Activated naive CD4-positive, alpha-beta T cell treated with anti-CD3 and anti-CD28 coated beads, Interleukin-2, amount 50 U/mL, for 24 hours (primary cell): ENCODE results near the gene RMND5A.
"Not testable (repeated sequence)": the region's sequence is repeated elsewhere in the genome, so short reads cannot be mapped to it uniquely, and the experiment has no call there.

Source experiments
- H3K27ac Mint-ChIP-seq: one replicate; pipeline ENCODE4 v1.8.0; 2021; ENCODE audit warnings: mild to moderate bottlenecking, mixed read lengths
- H3K27me3 Mint-ChIP-seq: one replicate; pipeline ENCODE4 v1.8.0; 2021; ENCODE audit warnings: mixed read lengths
- H3K36me3 Mint-ChIP-seq: one replicate; pipeline ENCODE4 v1.8.0; 2021; ENCODE audit warnings: mixed read lengths
- H3K4me1 Mint-ChIP-seq: one replicate; pipeline ENCODE4 v1.8.0; 2021; ENCODE audit warnings: mixed read lengths
- H3K4me3 Mint-ChIP-seq: one replicate; pipeline ENCODE4 v1.8.0; 2021; ENCODE audit warnings: mild to moderate bottlenecking, mixed read lengths
- H3K9me3 Mint-ChIP-seq: one replicate; pipeline ENCODE4 v1.8.0; 2021; ENCODE audit warnings: mixed read lengths

Gene RMND5A

GRCh38 chr2:86703704-86704361, 16.3 kb upstream of the RMND5A start:
- Mint-ChIP-seq H3K4me3 (no peak overlapping the region), H3K4me1 (no peaks in the 10 kb centered on the region), H3K27me3 (peaks cover 1% of the 10 kb centered on the region), H3K36me3 (peaks cover 3% of the 10 kb centered on the region), H3K27ac (no peak overlapping the region), H3K9me3 (peaks cover 4% of the 10 kb centered on the region)

- no peak overlapping the region for H3K27ac Mint-ChIP-seq
- H3K36me3 Mint-ChIP-seq = peaks cover 3% of the 10 kb centered on the region
Observed at GRCh38 chr2:86704459-86704971, 15.6 kb upstream of the RMND5A start.

DNA sequence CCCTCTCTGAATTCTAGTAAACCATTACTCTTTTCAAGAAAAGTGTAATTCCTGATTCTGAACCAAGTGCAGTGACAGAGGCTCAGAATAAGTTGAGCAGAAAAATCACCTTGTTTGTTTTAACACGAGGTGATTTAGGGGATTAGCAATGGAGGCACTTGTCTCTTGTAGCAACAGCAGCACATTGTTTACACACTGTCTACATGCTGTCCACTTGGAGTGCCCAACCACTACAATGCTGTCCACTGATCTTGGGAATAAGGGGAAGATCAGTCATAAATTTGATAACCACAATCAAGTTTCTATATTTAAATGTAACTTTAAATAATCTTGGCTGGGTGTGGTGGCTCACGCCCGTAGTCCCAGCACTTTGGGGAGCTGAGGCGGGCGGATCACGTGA, 13.9 kb upstream of the RMND5A start:
- Mint-ChIP-seq H3K27me3 (peaks cover 1% of the 10 kb centered on the region), H3K9me3 (peaks cover 4% of the 10 kb centered on the region)

More at GRCh38 chr2:86704459-86704971, 15.6 kb upstream of the RMND5A start:
- peaks cover 1% of the 10 kb centered on the region for H3K27me3 Mint-ChIP-seq
- H3K4me3 Mint-ChIP-seq = no peak overlapping the region
- no peaks in the 10 kb centered on the region for H3K4me1 Mint-ChIP-seq
- H3K9me3 Mint-ChIP-seq = peaks cover 4% of the 10 kb centered on the region

GRCh38 chr2:86706935-86707334, 13.2 kb upstream of the RMND5A start:
- H3K36me3 Mint-ChIP-seq = peaks cover 6% of the 10 kb centered on the region
- peaks cover 1% of the 10 kb centered on the region for H3K27me3 Mint-ChIP-seq
- H3K4me3 Mint-ChIP-seq = no peak overlapping the region
- H3K4me1 Mint-ChIP-seq = no peaks in the 10 kb centered on the region
- H3K9me3 Mint-ChIP-seq = peaks cover 4% of the 10 kb centered on the region
- H3K27ac Mint-ChIP-seq = no peak overlapping the region

More for the DNA sequence above, 13.9 kb upstream of the RMND5A start:
- Mint-ChIP-seq H3K27ac (no peak overlapping the region), H3K4me1 (no peaks in the 10 kb centered on the region), H3K36me3 (peaks cover 6% of the 10 kb centered on the region), H3K4me3 (no peak overlapping the region)

DNA sequence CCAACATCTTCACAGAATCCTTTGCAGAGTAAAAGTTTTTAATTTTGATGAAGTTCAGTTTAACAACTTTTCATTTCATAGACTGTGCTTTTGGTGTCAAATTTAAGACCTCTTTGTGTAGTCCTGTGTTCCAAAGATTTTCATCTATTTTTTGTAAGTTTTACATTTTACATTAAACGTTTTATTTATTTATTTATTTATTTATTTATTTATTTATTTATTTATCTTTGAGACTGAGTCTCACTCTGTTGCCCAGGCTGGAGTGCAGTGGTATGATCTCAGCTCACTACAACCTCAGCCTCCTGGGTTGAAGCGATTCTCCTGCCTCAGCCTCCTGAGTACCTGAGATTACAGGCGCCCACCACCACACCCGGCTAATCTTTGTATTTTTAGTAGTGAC, 12.0 kb upstream of the RMND5A start:
- not testable (repeated sequence) for H3K4me1 Mint-ChIP-seq, H3K4me3 Mint-ChIP-seq, H3K36me3 Mint-ChIP-seq

DNA sequence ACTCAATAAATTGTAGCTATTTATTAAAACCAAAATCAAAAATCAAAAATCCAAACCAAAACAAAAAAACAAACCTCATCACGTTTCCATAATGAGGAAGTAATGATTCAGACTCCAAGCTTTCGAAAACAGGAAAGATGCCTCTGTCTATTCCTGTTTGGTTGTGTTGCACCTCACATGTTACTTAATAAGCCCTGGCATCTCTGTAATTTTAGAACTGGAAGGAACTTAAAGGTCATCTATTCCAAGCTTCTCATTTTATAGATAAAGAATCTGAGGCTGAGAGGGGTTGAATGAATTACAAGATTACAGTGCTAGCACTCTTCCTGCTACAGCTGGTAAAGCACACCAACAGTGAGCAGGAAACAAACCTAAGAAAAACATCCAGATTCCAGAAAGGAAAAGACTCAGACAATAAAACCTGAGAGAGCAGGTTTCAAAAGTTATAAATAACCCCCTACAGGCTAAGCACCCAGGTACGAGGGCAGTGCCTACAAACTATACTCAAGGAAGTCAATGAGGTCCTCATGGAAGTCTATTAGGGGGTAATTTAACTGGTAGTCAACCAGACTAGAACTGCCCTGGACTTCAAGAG, 5.4 kb upstream of the RMND5A start:
- not testable (repeated sequence) for H3K4me1 Mint-ChIP-seq, H3K9me3 Mint-ChIP-seq, H3K27ac Mint-ChIP-seq

More for the DNA sequence above, 12.0 kb upstream of the RMND5A start:
- H3K27me3 Mint-ChIP-seq, H3K9me3 Mint-ChIP-seq, H3K27ac Mint-ChIP-seq: not testable (repeated sequence)

GRCh38 chr2:86719263-86719636, 841 bp upstream of the RMND5A start:
- not testable (repeated sequence) for H3K9me3 Mint-ChIP-seq, H3K27ac Mint-ChIP-seq, H3K4me1 Mint-ChIP-seq, H3K36me3 Mint-ChIP-seq, H3K4me3 Mint-ChIP-seq, H3K27me3 Mint-ChIP-seq

More for the DNA sequence above, 5.4 kb upstream of the RMND5A start:
- not testable (repeated sequence) for H3K36me3 Mint-ChIP-seq, H3K27me3 Mint-ChIP-seq, H3K4me3 Mint-ChIP-seq

GRCh38 chr2:86720540-86721320, 639 bp downstream of the RMND5A start:
- not testable (repeated sequence) for H3K36me3 Mint-ChIP-seq, H3K9me3 Mint-ChIP-seq, H3K27me3 Mint-ChIP-seq, H3K4me1 Mint-ChIP-seq
- peak overlapping the region; percentile 62 for H3K27ac Mint-ChIP-seq
- H3K4me3 Mint-ChIP-seq = peak overlapping the region; percentile 90

DNA sequence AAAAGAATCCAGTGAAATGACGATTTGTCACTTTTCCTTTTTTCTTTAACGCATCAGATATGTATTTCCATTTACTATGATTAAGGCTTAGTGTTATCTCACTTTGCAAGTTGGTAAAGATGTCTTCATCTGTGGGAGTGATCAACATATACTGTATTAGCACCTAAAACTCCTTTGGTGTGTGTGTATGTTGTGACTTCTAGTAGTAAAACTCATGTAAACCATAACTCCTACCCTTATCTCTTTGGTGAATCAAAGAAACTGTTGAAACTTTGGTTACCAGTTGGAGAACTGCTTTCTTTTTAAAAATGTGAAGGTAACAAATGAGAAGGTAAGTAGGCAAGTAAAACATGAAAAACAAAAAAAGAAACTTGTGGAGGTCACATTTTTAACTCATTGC, 5.6 kb downstream of the RMND5A start:
- H3K27ac Mint-ChIP-seq, H3K36me3 Mint-ChIP-seq, H3K27me3 Mint-ChIP-seq, H3K4me1 Mint-ChIP-seq, H3K4me3 Mint-ChIP-seq, H3K9me3 Mint-ChIP-seq: not testable (repeated sequence)

DNA sequence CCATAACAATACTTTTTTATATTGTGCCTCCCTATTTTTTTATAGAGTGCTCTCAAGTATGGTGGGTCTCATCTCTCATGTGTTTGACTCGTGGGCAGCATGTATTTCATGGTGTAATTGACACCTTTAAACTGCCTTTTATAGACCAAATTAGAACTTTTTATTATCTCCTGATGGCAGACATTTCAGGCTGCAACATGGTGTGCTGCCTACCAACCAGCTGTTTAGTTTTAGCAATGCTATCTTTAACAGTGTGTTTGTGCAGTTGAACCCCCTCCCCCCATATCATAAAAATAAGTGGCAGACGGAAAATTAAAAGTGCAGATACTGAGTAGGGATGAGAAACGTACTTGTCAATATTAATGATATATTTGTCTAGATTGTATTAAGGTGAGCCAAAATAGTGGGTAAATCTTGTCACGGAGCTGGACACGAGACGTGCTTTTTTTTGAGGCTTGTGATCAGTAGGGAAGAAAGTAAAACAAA, 12.0 kb downstream of the RMND5A start:
- not testable (repeated sequence) for H3K27ac Mint-ChIP-seq, H3K27me3 Mint-ChIP-seq, H3K9me3 Mint-ChIP-seq, H3K36me3 Mint-ChIP-seq, H3K4me3 Mint-ChIP-seq
- peaks cover 11% of the 10 kb centered on the region for H3K4me1 Mint-ChIP-seq

DNA sequence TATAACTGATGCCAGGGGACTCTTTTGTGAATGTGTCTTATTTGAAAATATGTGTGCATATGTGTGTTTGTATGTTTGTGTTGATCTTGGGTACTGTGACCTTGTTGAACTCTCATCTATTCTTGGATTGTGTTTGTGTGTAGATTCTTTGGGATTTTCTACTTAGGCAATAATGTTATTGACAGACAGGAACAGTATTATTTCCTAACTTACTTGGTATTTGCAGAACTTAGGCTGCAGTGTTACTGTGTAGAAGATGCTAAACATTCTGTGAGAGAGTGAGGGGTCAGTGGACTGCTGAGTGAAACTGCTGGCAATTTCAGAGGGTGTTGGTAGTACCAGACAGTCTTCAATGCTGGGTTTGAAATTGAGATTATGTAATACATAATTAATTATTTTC, 12.7 kb downstream of the RMND5A start:
- H3K27me3 Mint-ChIP-seq, H3K4me3 Mint-ChIP-seq, H3K9me3 Mint-ChIP-seq, H3K36me3 Mint-ChIP-seq, H3K27ac Mint-ChIP-seq: not testable (repeated sequence)
- peaks cover 11% of the 10 kb centered on the region for H3K4me1 Mint-ChIP-seq

DNA sequence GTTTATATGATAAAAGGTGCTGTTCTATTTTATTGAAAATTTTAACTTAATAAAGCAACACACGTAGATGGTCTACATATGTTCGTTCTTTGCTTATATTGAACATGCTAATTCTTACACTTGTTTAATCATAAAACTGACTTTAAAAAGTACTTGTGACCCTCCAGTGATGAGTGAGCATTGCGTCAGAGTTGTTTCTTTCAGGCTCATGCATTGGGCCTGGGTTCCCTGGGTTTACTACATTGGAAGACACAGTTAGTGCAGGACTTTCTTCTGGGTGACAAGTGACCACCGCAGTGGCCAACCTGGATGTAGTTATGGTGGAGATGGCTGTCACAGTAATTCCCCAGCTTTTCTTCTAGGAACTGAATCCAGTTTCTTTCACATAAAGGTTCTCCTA, 13.4 kb downstream of the RMND5A start:
- not testable (repeated sequence) for H3K9me3 Mint-ChIP-seq, H3K36me3 Mint-ChIP-seq, H3K27me3 Mint-ChIP-seq

DNA sequence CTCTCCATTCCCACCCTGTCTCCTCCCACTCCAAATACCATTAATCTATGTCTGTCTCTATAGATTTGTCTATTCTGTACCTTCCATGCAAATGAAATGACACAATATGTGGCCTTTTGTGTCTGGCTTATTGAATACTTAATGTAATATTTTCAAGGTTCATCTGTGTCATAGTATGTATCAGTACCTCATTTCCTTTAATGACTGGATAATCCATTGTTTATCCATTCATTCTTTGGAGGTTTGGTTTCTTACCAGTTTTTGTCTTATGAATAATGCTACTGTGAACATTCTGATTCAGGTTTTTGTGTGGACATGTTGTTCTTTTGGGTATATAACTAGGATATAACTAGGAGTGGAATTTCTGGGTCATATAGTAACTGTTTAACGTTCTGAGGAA, 14.8 kb downstream of the RMND5A start:
- H3K36me3 Mint-ChIP-seq, H3K27me3 Mint-ChIP-seq, H3K4me3 Mint-ChIP-seq, H3K27ac Mint-ChIP-seq, H3K9me3 Mint-ChIP-seq, H3K4me1 Mint-ChIP-seq: not testable (repeated sequence)

More for the DNA sequence above, 13.4 kb downstream of the RMND5A start:
- not testable (repeated sequence) for H3K4me3 Mint-ChIP-seq, H3K27ac Mint-ChIP-seq
- H3K4me1 Mint-ChIP-seq = peaks cover 11% of the 10 kb centered on the region

GRCh38 chr2:86739485-86739884, 19.4 kb downstream of the RMND5A start:
- H3K36me3 Mint-ChIP-seq, H3K27me3 Mint-ChIP-seq, H3K27ac Mint-ChIP-seq, H3K9me3 Mint-ChIP-seq, H3K4me3 Mint-ChIP-seq: not testable (repeated sequence)
- H3K4me1 Mint-ChIP-seq = peaks cover 16% of the 10 kb centered on the region

- H3K36me3 Mint-ChIP-seq, H3K27ac Mint-ChIP-seq, H3K27me3 Mint-ChIP-seq, H3K9me3 Mint-ChIP-seq, H3K4me3 Mint-ChIP-seq: not testable (repeated sequence)
- H3K4me1 Mint-ChIP-seq = peaks cover 16% of the 10 kb centered on the region
Observed at GRCh38 chr2:86739889-86740288, 19.8 kb downstream of the RMND5A start.

DNA sequence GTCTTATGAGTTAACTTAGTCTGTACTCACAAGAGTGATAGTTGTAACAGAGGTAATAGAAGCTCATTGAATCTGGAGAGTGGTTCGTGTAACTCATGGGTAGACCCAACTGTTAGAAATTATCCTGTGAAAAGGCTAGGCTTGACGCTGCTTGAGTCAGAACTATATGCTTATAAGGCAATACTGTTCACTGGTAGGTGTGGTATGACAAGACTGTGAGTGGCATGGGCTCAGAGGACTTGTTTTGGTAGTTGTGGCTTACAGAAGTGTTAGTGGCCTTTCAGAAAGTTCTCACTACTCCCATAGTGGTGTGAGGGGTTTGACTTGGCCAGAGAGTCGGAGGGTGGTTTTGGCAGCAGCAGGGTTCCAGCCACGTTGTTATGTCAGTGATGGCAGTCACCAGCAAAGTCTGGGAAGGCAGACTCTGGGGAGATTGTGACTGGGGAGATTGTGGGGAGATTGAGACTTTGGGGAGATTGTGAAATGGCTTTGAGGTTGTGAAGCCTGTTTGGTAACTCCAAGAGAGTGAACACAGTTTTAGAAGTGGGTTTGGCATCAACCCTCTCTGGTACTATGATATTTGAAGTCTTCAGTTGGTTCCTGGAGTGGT, 21.9 kb downstream of the RMND5A start:
- not testable (repeated sequence) for H3K9me3 Mint-ChIP-seq, H3K4me3 Mint-ChIP-seq, H3K27me3 Mint-ChIP-seq, H3K36me3 Mint-ChIP-seq
- Mint-ChIP-seq H3K27ac (peak overlapping the region; percentile 74), H3K4me1 (peaks cover 37% of the 10 kb centered on the region)
